ENCODE measurements around the gene MYH9.

DNA sequence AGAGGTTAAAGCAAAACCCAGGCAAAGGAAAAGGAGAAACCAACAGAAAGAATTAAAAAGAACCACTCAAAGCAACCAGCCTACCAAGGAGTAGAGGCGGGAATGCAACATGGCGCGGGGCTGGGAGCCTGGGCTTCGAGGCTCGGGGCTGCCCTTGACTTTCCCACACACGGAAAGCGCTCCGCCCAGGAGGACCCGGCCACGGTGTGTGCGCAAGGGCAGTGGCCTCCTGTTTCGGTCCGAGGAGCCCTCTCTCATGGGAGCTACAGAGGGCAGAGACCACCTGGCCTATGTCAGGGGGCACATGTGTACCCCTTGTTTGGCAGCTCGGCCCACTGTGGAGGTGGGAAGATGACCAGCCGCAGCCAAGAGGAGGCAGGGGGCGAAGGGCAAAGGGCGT, 78.9 kb downstream of the MYH9 start:
- TF ChIP-seq, protein P1, sequence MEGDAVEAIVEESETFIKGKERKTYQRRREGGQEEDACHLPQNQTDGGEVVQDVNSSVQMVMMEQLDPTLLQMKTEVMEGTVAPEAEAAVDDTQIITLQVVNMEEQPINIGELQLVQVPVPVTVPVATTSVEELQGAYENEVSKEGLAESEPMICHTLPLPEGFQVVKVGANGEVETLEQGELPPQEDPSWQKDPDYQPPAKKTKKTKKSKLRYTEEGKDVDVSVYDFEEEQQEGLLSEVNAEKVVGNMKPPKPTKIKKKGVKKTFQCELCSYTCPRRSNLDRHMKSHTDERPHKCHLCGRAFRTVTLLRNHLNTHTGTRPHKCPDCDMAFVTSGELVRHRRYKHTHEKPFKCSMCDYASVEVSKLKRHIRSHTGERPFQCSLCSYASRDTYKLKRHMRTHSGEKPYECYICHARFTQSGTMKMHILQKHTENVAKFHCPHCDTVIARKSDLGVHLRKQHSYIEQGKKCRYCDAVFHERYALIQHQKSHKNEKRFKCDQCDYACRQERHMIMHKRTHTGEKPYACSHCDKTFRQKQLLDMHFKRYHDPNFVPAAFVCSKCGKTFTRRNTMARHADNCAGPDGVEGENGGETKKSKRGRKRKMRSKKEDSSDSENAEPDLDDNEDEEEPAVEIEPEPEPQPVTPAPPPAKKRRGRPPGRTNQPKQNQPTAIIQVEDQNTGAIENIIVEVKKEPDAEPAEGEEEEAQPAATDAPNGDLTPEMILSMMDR (IDR thresholded peaks at IDR 0.05 in 8 of 11, conservative IDR thresholded peaks at IDR 0.05 in 3 of 11), result no peak
- TF ChIP-seq POLR2AphosphoS5 (IDR thresholded peaks at IDR 0.05) (peak; percentile 52 to 86 (median 71)), POLR2A (IDR thresholded peaks at IDR 0.05) (no peak)

All from spleen (tissue), 7 donors.